Immature natural killer cell (primary cell): Measurements from ENCODE around the gene AP1S3. TPM values are rescaled to one million over a fixed set of nuclear protein-coding genes. Genes with fewer than 3 reads are reported as not detected.
"Not testable (repeated sequence)": the region's sequence is repeated elsewhere in the genome, so short reads cannot be mapped to it uniquely, and the experiment has no call there.

Experiments used
- DNase-seq, 3 donors: peaks; one replicate each; pipeline ENCODE4 v3.0.0; 2022; ENCODE audit warnings: mixed read lengths in 1 of 3
- H3K27ac Mint-ChIP-seq, 6 donors: one replicate each; pipeline ENCODE4 v1.8.0; 2020; ENCODE audit warnings: mixed read lengths in 6 of 6, mild to moderate bottlenecking in 5 of 6, inconsistent platforms in 4 of 6, moderate library complexity in 3 of 6
- H3K27me3 Mint-ChIP-seq, 3 donors: one replicate each; pipeline ENCODE4 v1.8.0; 2020 to 2021; ENCODE audit warnings: low read depth in 3 of 3, mild to moderate bottlenecking in 3 of 3, mixed read lengths in 3 of 3, moderate library complexity in 3 of 3, inconsistent platforms in 1 of 3
- H3K36me3 Mint-ChIP-seq, 3 donors: one replicate each; pipeline ENCODE4 v1.8.0; 2020; ENCODE audit warnings: mixed read lengths in 3 of 3, inconsistent platforms in 2 of 3, mild to moderate bottlenecking in 2 of 3
- H3K4me1 Mint-ChIP-seq, 2 donors: one replicate each; pipeline ENCODE4 v1.8.0; 2020; ENCODE audit warnings: inconsistent platforms in 2 of 2, mild to moderate bottlenecking in 2 of 2, mixed read lengths in 2 of 2, moderate library complexity in 1 of 2
- H3K4me3 Mint-ChIP-seq, 5 donors: one replicate each; pipeline ENCODE4 v1.8.0; 2020; ENCODE audit warnings: mild to moderate bottlenecking in 5 of 5, mixed read lengths in 5 of 5, inconsistent platforms in 3 of 5, moderate library complexity in 3 of 5
- H3K9me3 Mint-ChIP-seq, 6 donors: one replicate each; pipeline ENCODE4 v1.8.0; 2020; ENCODE audit warnings: mild to moderate bottlenecking in 6 of 6, mixed read lengths in 6 of 6, inconsistent platforms in 4 of 6, moderate library complexity in 3 of 6
- polyA plus RNA-seq, 3 donors: library from polyadenylated mRNA; unstranded; fragments of 300-500 nt; fragmentation: Illumina TruSeq; gene quantifications; one replicate each; pipeline ENCODE4 v1.2.3, GENCODE V29; 2021

Gene AP1S3
- polyA plus RNA-seq, 3 donors from 2014 or later: 1.8 to 4.2 TPM; not detected in 1

- Mint-ChIP-seq H3K27ac (peak overlapping the region in 1 of 6 donors; percentile 59), H3K4me3 (no peak overlapping the region), H3K27me3 (peaks cover 0 to 1% (median 0%) of the 10 kb centered on the region in 3 donors), H3K4me1 (peaks cover 0 to 5% of the 10 kb centered on the region in 2 donors), H3K9me3 (no peaks in the 10 kb centered on the region), H3K36me3 (peaks cover 0 to 4% (median 0%) of the 10 kb centered on the region in 3 donors)
- no peak for DNase-seq
Observed at GRCh38 chr2:223815186-223815883, 22.0 kb downstream of the AP1S3 start.

- not testable (repeated sequence) for H3K27ac Mint-ChIP-seq, H3K27me3 Mint-ChIP-seq, H3K36me3 Mint-ChIP-seq, H3K4me3 Mint-ChIP-seq, DNase-seq, H3K4me1 Mint-ChIP-seq, H3K9me3 Mint-ChIP-seq
Observed at GRCh38 chr2:223814764-223815163, 22.6 kb downstream of the AP1S3 start.

GRCh38 chr2:223813329-223813728 is 24.1 kb downstream of the AP1S3 start:
- peaks cover 0 to 1% (median 0%) of the 10 kb centered on the region in 3 donors for H3K27me3 Mint-ChIP-seq
- peaks cover 0 to 4% (median 0%) of the 10 kb centered on the region in 3 donors for H3K36me3 Mint-ChIP-seq
- H3K9me3 Mint-ChIP-seq: no peaks in the 10 kb centered on the region
- peaks cover 0 to 5% of the 10 kb centered on the region in 2 donors for H3K4me1 Mint-ChIP-seq
- DNase-seq: no peak
- no peak overlapping the region for H3K27ac Mint-ChIP-seq
- H3K4me3 Mint-ChIP-seq: no peak overlapping the region

- H3K9me3 Mint-ChIP-seq: no peaks in the 10 kb centered on the region
- peaks cover 0 to 1% (median 0%) of the 10 kb centered on the region in 3 donors for H3K27me3 Mint-ChIP-seq
- peaks cover 3 to 5% of the 10 kb centered on the region in 2 donors for H3K4me1 Mint-ChIP-seq
- H3K36me3 Mint-ChIP-seq: peaks cover 0 to 4% (median 0%) of the 10 kb centered on the region in 3 donors
- H3K27ac Mint-ChIP-seq: no peak overlapping the region
- no peak overlapping the region for H3K4me3 Mint-ChIP-seq
- no peak for DNase-seq
Observed at GRCh38 chr2:223811757-223812156, 25.6 kb downstream of the AP1S3 start.

- DNase-seq: no peak
- H3K4me3 Mint-ChIP-seq: no peak overlapping the region
- no peak overlapping the region for H3K27ac Mint-ChIP-seq
- H3K4me1 Mint-ChIP-seq: peaks cover 0 to 3% of the 10 kb centered on the region in 2 donors
- no peaks in the 10 kb centered on the region for H3K36me3 Mint-ChIP-seq
- no peaks in the 10 kb centered on the region for H3K9me3 Mint-ChIP-seq
- H3K27me3 Mint-ChIP-seq: peaks cover 0 to 2% (median 0%) of the 10 kb centered on the region in 3 donors
Observed at GRCh38 chr2:223805008-223805407, 32.4 kb downstream of the AP1S3 start.

GRCh38 chr2:223801736-223802135 is 35.6 kb downstream of the AP1S3 start:
- Mint-ChIP-seq H3K36me3 (no peaks in the 10 kb centered on the region), H3K27ac (peak overlapping the region in 3 of 6 donors; percentile 6 to 78 (median 21)), H3K4me1 (peaks cover 3 to 8% of the 10 kb centered on the region in 2 donors), H3K9me3 (no peaks in the 10 kb centered on the region), H3K4me3 (no peak overlapping the region), H3K27me3 (peaks cover 0 to 2% (median 0%) of the 10 kb centered on the region in 3 donors)
- DNase-seq: no peak

- DNase-seq: no peak
- Mint-ChIP-seq H3K4me3 (no peak overlapping the region), H3K27me3 (peaks cover 0 to 2% (median 0%) of the 10 kb centered on the region in 3 donors), H3K27ac (peak overlapping the region in 1 of 6 donors; percentile 27), H3K36me3 (no peaks in the 10 kb centered on the region), H3K9me3 (no peaks in the 10 kb centered on the region), H3K4me1 (peaks cover 3 to 8% of the 10 kb centered on the region in 2 donors)
Observed at GRCh38 chr2:223800908-223801307, 36.5 kb downstream of the AP1S3 start.

- Mint-ChIP-seq H3K9me3 (no peaks in the 10 kb centered on the region), H3K27me3 (no peaks in the 10 kb centered on the region), H3K36me3 (no peaks in the 10 kb centered on the region), H3K4me1 (peaks cover 3 to 8% of the 10 kb centered on the region in 2 donors), H3K4me3 (no peak overlapping the region), H3K27ac (peak overlapping the region in 1 of 6 donors; percentile 4)
- DNase-seq: peak; percentile 35 to 49 (median 45)
Observed at GRCh38 chr2:223797811-223798721, 39.3 kb downstream of the AP1S3 start.

- no peaks in the 10 kb centered on the region for H3K9me3 Mint-ChIP-seq
- peaks cover 3 to 8% of the 10 kb centered on the region in 2 donors for H3K4me1 Mint-ChIP-seq
- no peak overlapping the region for H3K4me3 Mint-ChIP-seq
- H3K27ac Mint-ChIP-seq: peak overlapping the region in 1 of 6 donors; percentile 76
- H3K27me3 Mint-ChIP-seq: no peaks in the 10 kb centered on the region
- DNase-seq: no peak
- H3K36me3 Mint-ChIP-seq: no peaks in the 10 kb centered on the region
Observed at GRCh38 chr2:223797037-223797436, 40.3 kb downstream of the AP1S3 start.

- Mint-ChIP-seq H3K4me3 (no peak overlapping the region), H3K36me3 (peaks cover 0 to 4% (median 3%) of the 10 kb centered on the region in 3 donors), H3K4me1 (peaks cover 0 to 2% of the 10 kb centered on the region in 2 donors), H3K27me3 (peaks cover 0 to 6% (median 5%) of the 10 kb centered on the region in 3 donors), H3K9me3 (no peaks in the 10 kb centered on the region), H3K27ac (no peak overlapping the region)
- no peak for DNase-seq
Observed at GRCh38 chr2:223789423-223789822, 48.0 kb downstream of the AP1S3 start.

- Mint-ChIP-seq H3K4me3 (no peak overlapping the region), H3K27me3 (peaks cover 0 to 6% (median 5%) of the 10 kb centered on the region in 3 donors), H3K36me3 (peaks cover 2 to 4% (median 3%) of the 10 kb centered on the region in 3 donors), H3K4me1 (peaks cover 0 to 2% of the 10 kb centered on the region in 2 donors), H3K9me3 (no peaks in the 10 kb centered on the region), H3K27ac (peak overlapping the region in 1 of 6 donors; percentile 56)
- DNase-seq: no peak
Observed at GRCh38 chr2:223788826-223789225, 48.6 kb downstream of the AP1S3 start.

- not testable (repeated sequence) for DNase-seq, H3K27ac Mint-ChIP-seq, H3K27me3 Mint-ChIP-seq, H3K36me3 Mint-ChIP-seq, H3K4me3 Mint-ChIP-seq, H3K4me1 Mint-ChIP-seq, H3K9me3 Mint-ChIP-seq
Observed at GRCh38 chr2:223788106-223788505, 49.3 kb downstream of the AP1S3 start.

- Mint-ChIP-seq H3K36me3 (peaks cover 3 to 7% (median 4%) of the 10 kb centered on the region in 3 donors), H3K4me3 (no peak overlapping the region), H3K4me1 (peaks cover 0 to 2% of the 10 kb centered on the region in 2 donors), H3K27ac (peak overlapping the region in 2 of 6 donors; percentile 4 to 9), H3K27me3 (peaks cover 0 to 7% (median 5%) of the 10 kb centered on the region in 3 donors), H3K9me3 (no peaks in the 10 kb centered on the region)
- DNase-seq: no peak
Observed at GRCh38 chr2:223787358-223787757, 50.0 kb downstream of the AP1S3 start.

GRCh38 chr2:223786943-223787342 is 50.4 kb downstream of the AP1S3 start:
- Mint-ChIP-seq H3K4me1 (peaks cover 0 to 2% of the 10 kb centered on the region in 2 donors), H3K27ac (peak overlapping the region in 3 of 6 donors; percentile 4 to 41 (median 9)), H3K9me3 (no peaks in the 10 kb centered on the region), H3K4me3 (no peak overlapping the region), H3K27me3 (peaks cover 0 to 8% (median 5%) of the 10 kb centered on the region in 3 donors), H3K36me3 (peaks cover 3 to 8% (median 4%) of the 10 kb centered on the region in 3 donors)
- no peak for DNase-seq
